Peyer's patch (tissue), 4 donors: ENCODE measurements around the gene PIGL.

Source experiments
- POLR2A ChIP-seq, 2 donors: fragments of 450-650 bp; IDR thresholded peaks; one replicate each; pipeline ENCODE4 v1.5.1; 2017; ENCODE audit warnings: antibody characterized with exemption in 2 of 2, mild to moderate bottlenecking in 2 of 2, moderate library complexity in 2 of 2
- TF ChIP-seq, protein P1 (sequence below), 6 experiments: fragments of 450-650 bp in 4 of 6; fragments of 200-600 bp in 2 of 6; sonication (generic) in 1 of 6; IDR thresholded peaks; one replicate each; pipeline ENCODE4 v1.5.1; 2017 to 2019; ENCODE audit warnings: antibody characterized with exemption in 6 of 6, mild to moderate bottlenecking in 3 of 6, moderate library complexity in 1 of 6

DNA sequence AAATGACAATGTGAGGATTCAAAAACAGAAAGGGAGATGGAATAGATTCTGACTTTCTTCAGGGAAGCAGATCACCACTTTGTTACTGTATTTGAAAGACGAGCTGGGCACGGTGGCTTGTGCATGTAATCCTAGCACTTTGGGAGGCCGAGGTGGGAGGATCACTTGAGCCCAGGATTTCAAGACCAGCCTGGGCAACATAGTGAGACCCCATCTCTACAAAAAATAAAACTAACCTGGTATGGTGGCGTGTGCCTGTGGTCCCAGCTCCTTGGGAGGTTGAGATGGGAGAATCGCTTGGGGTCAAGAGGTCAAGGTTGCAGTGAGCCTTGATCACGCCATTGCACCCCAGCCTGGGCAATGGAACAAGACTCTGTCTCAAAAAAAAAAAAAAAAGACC lies 34.0 kb downstream of the PIGL start:
- TF ChIP-seq, protein P1, sequence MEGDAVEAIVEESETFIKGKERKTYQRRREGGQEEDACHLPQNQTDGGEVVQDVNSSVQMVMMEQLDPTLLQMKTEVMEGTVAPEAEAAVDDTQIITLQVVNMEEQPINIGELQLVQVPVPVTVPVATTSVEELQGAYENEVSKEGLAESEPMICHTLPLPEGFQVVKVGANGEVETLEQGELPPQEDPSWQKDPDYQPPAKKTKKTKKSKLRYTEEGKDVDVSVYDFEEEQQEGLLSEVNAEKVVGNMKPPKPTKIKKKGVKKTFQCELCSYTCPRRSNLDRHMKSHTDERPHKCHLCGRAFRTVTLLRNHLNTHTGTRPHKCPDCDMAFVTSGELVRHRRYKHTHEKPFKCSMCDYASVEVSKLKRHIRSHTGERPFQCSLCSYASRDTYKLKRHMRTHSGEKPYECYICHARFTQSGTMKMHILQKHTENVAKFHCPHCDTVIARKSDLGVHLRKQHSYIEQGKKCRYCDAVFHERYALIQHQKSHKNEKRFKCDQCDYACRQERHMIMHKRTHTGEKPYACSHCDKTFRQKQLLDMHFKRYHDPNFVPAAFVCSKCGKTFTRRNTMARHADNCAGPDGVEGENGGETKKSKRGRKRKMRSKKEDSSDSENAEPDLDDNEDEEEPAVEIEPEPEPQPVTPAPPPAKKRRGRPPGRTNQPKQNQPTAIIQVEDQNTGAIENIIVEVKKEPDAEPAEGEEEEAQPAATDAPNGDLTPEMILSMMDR (IDR thresholded peaks at IDR 0.05): no peak
- no peak for TF ChIP-seq POLR2A (IDR thresholded peaks at IDR 0.05)
